Measurements from ENCODE around the gene PRKD1.
A peak's percentile ranks its signal among the peaks of the same experiment; 100 is the strongest.
"Not testable (repeated sequence)": the region's sequence is repeated elsewhere in the genome, so short reads cannot be mapped to it uniquely, and the experiment has no call there.

PRKD1 gene

GRCh38 chr14:29885988-29886387, 41.7 kb downstream of the PRKD1 start:
- no peak for DNase-seq (ENCODE audit: low spot score in 2 of 2)

DNA sequence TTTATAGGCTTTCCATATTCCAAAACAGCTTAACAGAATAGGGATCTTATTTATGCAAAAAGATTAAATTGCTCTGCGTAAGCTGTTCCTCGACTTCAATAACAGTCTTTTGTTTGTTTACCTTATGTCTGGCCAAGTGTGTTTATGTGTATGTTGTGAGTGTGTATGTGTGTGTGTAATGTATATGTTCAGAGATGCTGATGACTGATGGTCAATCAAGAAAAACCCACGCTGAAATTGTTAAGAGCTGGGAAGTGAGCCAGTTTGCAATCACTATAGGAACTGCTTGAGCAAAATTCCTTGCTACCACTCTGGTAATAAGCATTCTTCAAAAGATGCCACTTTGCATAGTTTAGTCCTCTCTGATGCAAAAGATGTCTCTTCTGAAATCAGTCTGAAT, 59.6 kb downstream of the PRKD1 start:
- no peaks in the 10 kb centered on the region for H3K4me1 Mint-ChIP-seq
- no peaks in the 10 kb centered on the region for H3K27me3 Mint-ChIP-seq
- no peak for DNase-seq (ENCODE audit: low spot score in 2 of 2)
- no peaks in the 10 kb centered on the region for H3K9me3 Mint-ChIP-seq
- H3K36me3 Mint-ChIP-seq = no peaks in the 10 kb centered on the region
- ATAC-seq (ENCODE audit: low read depth) = no peak
- H3K4me3 Mint-ChIP-seq = no peak overlapping the region
- no peak overlapping the region for H3K27ac Mint-ChIP-seq

More at GRCh38 chr14:29885988-29886387, 41.7 kb downstream of the PRKD1 start:
- Mint-ChIP-seq H3K4me3 (no peak overlapping the region), H3K27ac (no peak overlapping the region), H3K27me3 (no peaks in the 10 kb centered on the region), H3K36me3 (no peaks in the 10 kb centered on the region), H3K4me1 (no peaks in the 10 kb centered on the region), H3K9me3 (peaks cover 4% of the 10 kb centered on the region)
- ATAC-seq (ENCODE audit: low read depth) = no peak

- Mint-ChIP-seq H3K27ac (no peak overlapping the region), H3K4me1 (peaks cover 3% of the 10 kb centered on the region), H3K36me3 (no peaks in the 10 kb centered on the region), H3K4me3 (no peak overlapping the region), H3K9me3 (no peaks in the 10 kb centered on the region), H3K27me3 (no peaks in the 10 kb centered on the region)
- ATAC-seq (ENCODE audit: low read depth) = no peak
- DNase-seq (ENCODE audit: low spot score in 2 of 2) = no peak
These were observed 62.3 kb downstream of the PRKD1 start for GRCh38 chr14:29865299-29865698.

DNA sequence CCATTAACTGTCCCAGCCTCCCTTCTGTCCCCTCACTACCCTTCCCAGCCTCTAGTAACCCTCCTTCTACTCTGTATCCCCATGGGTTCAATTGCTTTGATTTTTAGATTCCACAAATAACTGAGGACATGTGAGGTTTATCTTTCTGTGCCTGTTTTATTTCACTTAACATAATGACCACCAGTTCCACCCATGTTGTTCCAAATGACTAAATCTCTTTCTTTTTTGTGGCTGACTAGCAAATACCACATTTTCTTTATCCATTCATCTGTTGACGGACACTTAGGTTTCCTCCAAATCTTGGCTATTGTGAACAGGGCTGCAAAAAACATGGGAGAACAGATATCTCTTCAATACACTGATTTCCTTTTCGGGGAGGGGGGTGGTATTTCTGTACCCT, 65.7 kb downstream of the PRKD1 start:
- Mint-ChIP-seq H3K36me3 (no peaks in the 10 kb centered on the region), H3K4me3 (no peak overlapping the region), H3K27me3 (no peaks in the 10 kb centered on the region), H3K27ac (no peak overlapping the region), H3K4me1 (peaks cover 15% of the 10 kb centered on the region), H3K9me3 (no peaks in the 10 kb centered on the region)
- ATAC-seq (ENCODE audit: low read depth) (no peak), DNase-seq (ENCODE audit: low spot score in 2 of 2) (no peak)

DNA sequence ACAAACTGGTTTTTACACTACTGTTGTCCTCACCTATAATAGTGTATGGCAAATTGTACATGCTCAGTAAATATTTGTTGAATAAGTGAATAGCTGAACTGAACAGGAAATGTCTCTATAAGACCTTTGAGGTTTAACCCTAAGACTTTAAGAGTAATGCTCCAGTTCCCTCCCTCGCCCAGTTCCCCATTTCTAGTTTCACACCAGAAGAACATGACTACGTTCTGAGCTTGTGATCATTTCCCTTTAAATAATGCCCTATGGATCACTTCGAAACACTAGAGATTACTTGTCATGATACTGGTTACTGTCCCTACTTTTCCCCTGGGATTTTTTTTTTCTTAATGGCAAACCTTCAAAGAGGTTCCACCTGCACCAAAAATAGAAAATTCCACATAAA, 69.3 kb downstream of the PRKD1 start:
- peak; percentile 87 for ATAC-seq (ENCODE audit: low read depth)
- H3K4me1 Mint-ChIP-seq = peaks cover 18% of the 10 kb centered on the region

GRCh38 chr14:29857551-29857950, 70.1 kb downstream of the PRKD1 start:
- H3K4me3 Mint-ChIP-seq = peak overlapping the region; percentile 69
- ATAC-seq (ENCODE audit: low read depth) = peak; percentile 76
- no peaks in the 10 kb centered on the region for H3K27me3 Mint-ChIP-seq
- peaks cover 4% of the 10 kb centered on the region for H3K36me3 Mint-ChIP-seq
- H3K9me3 Mint-ChIP-seq = peaks cover 6% of the 10 kb centered on the region
- DNase-seq (ENCODE audit: low spot score in 2 of 2) = peak in 1 of 2 donors; percentile 34
- peak overlapping the region; percentile 95 for H3K27ac Mint-ChIP-seq
- H3K4me1 Mint-ChIP-seq = peaks cover 18% of the 10 kb centered on the region

More for the DNA sequence above, 69.3 kb downstream of the PRKD1 start:
- Mint-ChIP-seq H3K9me3 (peaks cover 6% of the 10 kb centered on the region), H3K27ac (peak overlapping the region; percentile 95), H3K4me3 (peak overlapping the region; percentile 76), H3K27me3 (no peaks in the 10 kb centered on the region), H3K36me3 (peaks cover 4% of the 10 kb centered on the region)
- DNase-seq (ENCODE audit: low spot score in 2 of 2) = peak in 1 of 2 donors; percentile 29

- peak overlapping the region; percentile 95 for H3K27ac Mint-ChIP-seq
- H3K36me3 Mint-ChIP-seq = peaks cover 4% of the 10 kb centered on the region
- DNase-seq (ENCODE audit: low spot score in 2 of 2) (no peak), ATAC-seq (ENCODE audit: low read depth) (no peak)
- H3K4me3 Mint-ChIP-seq = peak overlapping the region; percentile 11
- peaks cover 16% of the 10 kb centered on the region for H3K4me1 Mint-ChIP-seq
- H3K9me3 Mint-ChIP-seq = peaks cover 11% of the 10 kb centered on the region
- no peaks in the 10 kb centered on the region for H3K27me3 Mint-ChIP-seq
These were observed 71.1 kb downstream of the PRKD1 start for GRCh38 chr14:29856516-29856915.

- not testable (repeated sequence) for H3K27ac Mint-ChIP-seq; DNase-seq (ENCODE audit: low spot score in 2 of 2); H3K36me3 Mint-ChIP-seq; H3K27me3 Mint-ChIP-seq; H3K4me3 Mint-ChIP-seq; ATAC-seq (ENCODE audit: low read depth)
- H3K9me3 Mint-ChIP-seq = peaks cover 17% of the 10 kb centered on the region
- H3K4me1 Mint-ChIP-seq = peaks cover 16% of the 10 kb centered on the region
These were observed 74.0 kb downstream of the PRKD1 start for GRCh38 chr14:29853691-29854090.

GRCh38 chr14:29853272-29853671, 74.4 kb downstream of the PRKD1 start:
- peaks cover 14% of the 10 kb centered on the region for H3K4me1 Mint-ChIP-seq
- peaks cover 17% of the 10 kb centered on the region for H3K9me3 Mint-ChIP-seq
- ATAC-seq (ENCODE audit: low read depth) = no peak

GRCh38 chr14:29851397-29851796, 76.2 kb downstream of the PRKD1 start:
- DNase-seq (ENCODE audit: low spot score in 2 of 2) (no peak), ATAC-seq (ENCODE audit: low read depth) (no peak)
- Mint-ChIP-seq H3K27ac (no peak overlapping the region), H3K4me3 (no peak overlapping the region), H3K27me3 (no peaks in the 10 kb centered on the region), H3K36me3 (peaks cover 4% of the 10 kb centered on the region), H3K9me3 (peaks cover 17% of the 10 kb centered on the region), H3K4me1 (peaks cover 4% of the 10 kb centered on the region)

More at GRCh38 chr14:29853272-29853671, 74.4 kb downstream of the PRKD1 start:
- H3K27ac Mint-ChIP-seq = no peak overlapping the region
- peaks cover 4% of the 10 kb centered on the region for H3K36me3 Mint-ChIP-seq
- no peak for DNase-seq (ENCODE audit: low spot score in 2 of 2)
- H3K27me3 Mint-ChIP-seq = no peaks in the 10 kb centered on the region
- no peak overlapping the region for H3K4me3 Mint-ChIP-seq

- peaks cover 11% of the 10 kb centered on the region for H3K9me3 Mint-ChIP-seq
- no peaks in the 10 kb centered on the region for H3K36me3 Mint-ChIP-seq
- peaks cover 6% of the 10 kb centered on the region for H3K4me1 Mint-ChIP-seq
- DNase-seq (ENCODE audit: low spot score in 2 of 2) (no peak), ATAC-seq (ENCODE audit: low read depth) (no peak)
- H3K27me3 Mint-ChIP-seq = no peaks in the 10 kb centered on the region
- H3K4me3 Mint-ChIP-seq = no peak overlapping the region
- no peak overlapping the region for H3K27ac Mint-ChIP-seq
These were observed 80.6 kb downstream of the PRKD1 start for GRCh38 chr14:29847056-29847380.

DNA sequence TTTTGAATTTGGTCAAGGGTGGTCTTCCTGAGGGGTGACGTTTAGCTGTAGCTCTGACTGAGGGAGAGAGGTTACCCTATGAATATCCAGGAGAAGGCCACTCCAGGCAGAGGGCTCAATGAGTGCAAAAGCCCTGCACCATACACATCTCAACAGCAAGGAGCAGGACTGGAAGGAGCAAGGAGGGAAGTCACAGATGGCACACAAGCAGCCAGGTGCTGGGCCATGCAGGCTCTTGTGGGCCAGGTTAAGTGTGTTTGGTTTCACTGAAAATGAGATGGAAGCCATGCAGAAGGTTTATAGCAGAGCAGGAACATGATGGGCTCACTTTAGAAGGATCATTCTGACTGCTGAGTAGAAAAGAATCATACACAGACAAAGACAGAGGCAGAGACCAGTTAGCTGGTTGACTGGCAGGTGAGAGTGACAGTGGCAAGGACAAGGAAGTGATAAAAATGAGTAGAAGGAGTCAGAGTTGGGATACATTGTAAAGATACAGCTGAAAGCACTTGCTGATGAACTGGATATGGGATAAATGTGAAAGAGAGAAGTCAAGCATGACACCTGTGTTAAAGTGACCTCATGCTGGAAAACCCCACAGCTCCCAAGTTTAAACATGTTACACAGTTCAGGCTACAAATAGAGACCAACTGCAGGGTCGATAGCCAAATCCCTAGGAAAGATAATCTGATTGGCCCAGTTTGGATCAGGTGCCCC, 81.2 kb downstream of the PRKD1 start:
- H3K4me3 Mint-ChIP-seq = no peak overlapping the region
- H3K9me3 Mint-ChIP-seq = peaks cover 10% of the 10 kb centered on the region
- H3K4me1 Mint-ChIP-seq = peaks cover 6% of the 10 kb centered on the region
- DNase-seq (ENCODE audit: low spot score in 2 of 2) (no peak), ATAC-seq (ENCODE audit: low read depth) (peak; percentile 50)
- H3K27ac Mint-ChIP-seq = peak overlapping the region; percentile 1
- H3K36me3 Mint-ChIP-seq = no peaks in the 10 kb centered on the region
- H3K27me3 Mint-ChIP-seq = no peaks in the 10 kb centered on the region

DNA sequence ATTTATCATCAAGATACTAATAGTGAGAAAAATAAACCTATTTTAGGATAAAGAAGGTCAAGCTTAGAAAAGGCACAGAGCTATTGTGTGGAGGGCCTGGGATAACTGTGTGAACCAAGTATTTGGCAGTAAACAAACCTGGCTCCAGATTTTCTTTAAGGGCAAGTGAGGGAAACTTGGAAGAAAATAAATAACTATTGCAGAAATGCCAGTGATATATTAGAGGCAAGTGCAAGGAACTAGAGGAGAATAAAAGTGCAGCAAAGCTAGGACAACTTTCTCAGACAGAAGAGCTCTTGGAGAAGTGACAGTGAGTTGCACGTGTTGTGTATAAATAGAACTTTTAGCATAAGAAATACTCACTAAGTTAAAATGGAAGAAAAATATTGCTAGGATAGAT, 83.7 kb downstream of the PRKD1 start:
- no peak for ATAC-seq (ENCODE audit: low read depth)
- H3K9me3 Mint-ChIP-seq = peaks cover 13% of the 10 kb centered on the region
- no peaks in the 10 kb centered on the region for H3K27me3 Mint-ChIP-seq
- DNase-seq (ENCODE audit: low spot score in 2 of 2) = no peak
- peaks cover 6% of the 10 kb centered on the region for H3K4me1 Mint-ChIP-seq
- H3K36me3 Mint-ChIP-seq = peaks cover 7% of the 10 kb centered on the region
- H3K4me3 Mint-ChIP-seq = no peak overlapping the region
- no peak overlapping the region for H3K27ac Mint-ChIP-seq

GRCh38 chr14:29842228-29842627, 85.4 kb downstream of the PRKD1 start:
- H3K27ac Mint-ChIP-seq = no peak overlapping the region
- no peak for DNase-seq (ENCODE audit: low spot score in 2 of 2)
- peaks cover 15% of the 10 kb centered on the region for H3K9me3 Mint-ChIP-seq
- no peak overlapping the region for H3K4me3 Mint-ChIP-seq
- peaks cover 6% of the 10 kb centered on the region for H3K4me1 Mint-ChIP-seq
- H3K36me3 Mint-ChIP-seq = peaks cover 7% of the 10 kb centered on the region
- H3K27me3 Mint-ChIP-seq = no peaks in the 10 kb centered on the region
- no peak for ATAC-seq (ENCODE audit: low read depth)

DNA sequence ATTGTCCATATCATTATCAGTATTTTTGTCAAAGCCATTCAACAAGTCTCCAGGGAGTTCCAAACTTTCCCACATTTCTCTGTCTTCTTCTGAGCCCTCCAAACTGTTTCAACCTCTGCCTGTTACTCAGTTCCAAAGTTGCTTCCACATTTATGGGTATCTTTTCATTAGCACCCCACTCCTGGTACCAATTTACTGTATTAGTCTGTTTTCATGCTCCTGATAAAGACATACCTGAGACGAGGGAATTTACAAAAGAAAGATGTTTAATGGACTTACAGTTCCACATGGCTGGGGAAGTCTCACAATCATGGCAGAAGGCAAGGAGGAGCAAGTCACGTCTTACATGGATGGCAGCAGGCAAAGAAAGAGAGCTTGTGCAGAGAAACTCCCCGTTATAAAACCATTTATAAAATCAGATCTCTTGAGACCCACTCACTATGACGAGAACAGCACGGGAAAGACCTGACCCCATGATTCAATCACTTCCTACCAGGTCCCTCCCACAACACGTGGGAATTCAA, 87.2 kb downstream of the PRKD1 start:
- H3K27ac Mint-ChIP-seq; H3K4me1 Mint-ChIP-seq; H3K4me3 Mint-ChIP-seq; H3K36me3 Mint-ChIP-seq; DNase-seq (ENCODE audit: low spot score in 2 of 2); H3K27me3 Mint-ChIP-seq; ATAC-seq (ENCODE audit: low read depth): not testable (repeated sequence)
- H3K9me3 Mint-ChIP-seq = peaks cover 17% of the 10 kb centered on the region
